AG04450 (cell line): ENCODE measurements around the gene CLN3. TPM values are rescaled to one million over a fixed set of nuclear protein-coding genes. Genes with fewer than 3 reads are reported as not detected.
A peak's percentile ranks its signal among the peaks of the same experiment; 100 is the strongest.
"Not testable (repeated sequence)": the region's sequence is repeated elsewhere in the genome, so short reads cannot be mapped to it uniquely, and the experiment has no call there.

Source experiments
- CTCF ChIA-PET: fragments of 300-600, 350-600 bp; formaldehyde crosslinking; extraction: SDS; loops from one replicate; lab custom pipeline; 2022; ENCODE audit warnings: antibody characterized with exemption, inconsistent platforms; lab: Charles Lee
- POLR2A ChIA-PET: fragments of 350-600 bp; formaldehyde crosslinking; extraction: SDS; loops from one replicate; lab custom pipeline; 2021; ENCODE audit warnings: antibody characterized with exemption, inconsistent platforms; lab: Yijun Ruan, JAX
- DNase-seq: peaks from one replicate; pipeline ENCODE4 v3.0.0-alpha.2; 2011; ENCODE audit warnings: low read depth, low spot score
- H3K27ac ChIP-seq: one replicate; pipeline ENCODE4 v1.5.1; 2012; ENCODE audit warnings: low read depth, low read length, control low read depth
- H3K27me3 ChIP-seq: one replicate; pipeline ENCODE4 v1.6.0; 2012; ENCODE audit warnings: low read length; ENCODE audit not compliant: control insufficient read depth, insufficient read depth
- H3K4me3 ChIP-seq: 2 replicates; pipeline ENCODE4 v1.5.1; 2011; ENCODE audit warnings: mild to moderate bottlenecking, low read depth, low read length, control low read depth
- H3K9me3 ChIP-seq: 2 replicates; pipeline ENCODE4 v1.5.1; 2012; ENCODE audit warnings: low read length; ENCODE audit not compliant: control insufficient read depth, insufficient read depth
- CTCF ChIP-seq: IDR thresholded peaks from 2 replicates; pipeline ENCODE4 v1.5.1; 2011; ENCODE audit warnings: low read depth, low read length, control low read depth, inconsistent platforms
- polyA plus RNA-seq: library from polyadenylated mRNA; depleted of rRNA; stranded (reverse); fragments of >200 nt; gene quantifications from 2 replicates; pipeline ENCODE4 v1.2.3, GENCODE V29; 2011

Gene CLN3
- polyA plus RNA-seq, 1 experiment = 18.7 TPM

GRCh38 chr16:28491230-28491969 lies 474 bp downstream of the CLN3 start:
- Histone ChIP-seq H3K4me3 (peak overlapping the region; percentile 100), H3K9me3 (no peaks in the 10 kb centered on the region; the same call in 1 of the 2 replicates), H3K27me3 (peaks cover 2% of the 10 kb centered on the region), H3K27ac (peak overlapping the region; percentile 97)
- peak; percentile 53 for TF ChIP-seq CTCF
- ChIA-PET POLR2A (interaction anchor here (1.0 kb wide), 1 partner anchor 36 kb away, joined by 5 read pairs; no protein-coding TSS in a partner anchor), CTCF (interaction anchor here (0.6 to 1.4 kb wide), 2 partner anchors 15 to 63 kb away, joined by 3 to 4 read pairs; partner anchors contain the start of genes IL27 and SGF29)
- DNase-seq = no peak

GRCh38 chr16:28486266-28486665 lies 5.6 kb downstream of the CLN3 start:
- no peaks in the 10 kb centered on the region for H3K27me3 ChIP-seq
- CTCF ChIA-PET = no interaction called here
- H3K9me3 ChIP-seq = no peaks in the 10 kb centered on the region
- DNase-seq = no peak
- no peak overlapping the region for H3K27ac ChIP-seq
- no peak for TF ChIP-seq CTCF
- H3K4me3 ChIP-seq = no peak overlapping the region
- POLR2A ChIA-PET = no interaction called here

GRCh38 chr16:28483361-28483760 lies 8.5 kb downstream of the CLN3 start:
- H3K9me3 ChIP-seq, H3K4me3 ChIP-seq, H3K27me3 ChIP-seq, DNase-seq, H3K27ac ChIP-seq, POLR2A ChIA-PET, CTCF ChIA-PET: not testable (repeated sequence)

- Histone ChIP-seq H3K9me3 (no peaks in the 10 kb centered on the region), H3K4me3 (no peak overlapping the region), H3K27ac (no peak overlapping the region), H3K27me3 (no peaks in the 10 kb centered on the region)
- TF ChIP-seq CTCF = no peak
- POLR2A ChIA-PET = no interaction called here
- DNase-seq = no peak
- CTCF ChIA-PET = no interaction called here
Observed at GRCh38 chr16:28482026-28482425, 9.8 kb downstream of the CLN3 start.

GRCh38 chr16:28478506-28479180 lies 13.2 kb downstream of the CLN3 start:
- CTCF ChIA-PET = no interaction called here
- H3K9me3 ChIP-seq = no peaks in the 10 kb centered on the region
- POLR2A ChIA-PET = no interaction called here

More at GRCh38 chr16:28478506-28479180, 13.2 kb downstream of the CLN3 start:
- H3K27ac ChIP-seq = no peak overlapping the region
- H3K27me3 ChIP-seq = no peaks in the 10 kb centered on the region
- DNase-seq = no peak
- TF ChIP-seq CTCF = no peak
- H3K4me3 ChIP-seq = no peak overlapping the region
